GM10248 (cell line): ENCODE results near the gene RYK.
"Not testable (repeated sequence)": the region's sequence is repeated elsewhere in the genome, so short reads cannot be mapped to it uniquely, and the experiment has no call there.

ENCODE experiments used
- CTCF ChIA-PET: fragments of 300-600 bp; sonication (Branson Sonifier 250); formaldehyde crosslinking; extraction: SDS; loops from one replicate; lab custom pipeline; 2021; ENCODE audit warnings: antibody characterized with exemption; lab: Yijun Ruan, JAX
- POLR2A ChIA-PET: fragments of 350-650 bp; sonication (Branson Sonifier 250); formaldehyde crosslinking; extraction: SDS; loops from one replicate; lab custom pipeline; 2020; ENCODE audit warnings: antibody characterized with exemption; lab: Yijun Ruan, JAX
- DNase-seq: peaks from one replicate; pipeline ENCODE4 v3.0.0; 2012; ENCODE audit errors: extremely low spot score
- TF ChIP-seq, protein P1 (sequence below): IDR thresholded peaks from 2 replicates; pipeline ENCODE4 v1.5.1; 2012; ENCODE audit warnings: mild to moderate bottlenecking, low read depth; ENCODE audit errors: extremely low read depth, missing control alignments, control extremely low read depth

The RYK gene

DNA sequence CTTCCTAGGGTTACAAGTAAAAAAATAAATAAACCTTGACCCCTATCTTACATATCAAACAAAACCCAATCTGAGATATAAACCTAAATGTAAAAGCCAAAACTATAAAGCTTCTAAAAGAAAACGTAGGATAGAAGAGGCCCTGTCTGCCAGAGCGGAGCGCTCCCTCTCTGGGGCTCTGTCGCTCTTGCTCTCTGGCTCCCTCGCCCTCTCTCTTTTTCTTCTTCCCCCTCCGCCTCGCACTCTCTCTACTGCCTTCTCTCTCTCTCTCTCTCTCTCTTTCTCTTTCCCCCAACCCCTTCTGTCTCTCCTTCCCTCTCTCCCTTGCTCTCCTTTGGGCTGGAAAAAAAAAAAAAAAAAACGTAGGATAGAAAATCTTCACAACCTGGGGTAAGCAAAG, 21.6 kb downstream of the RYK start:
- ChIA-PET POLR2A (no interaction called here), CTCF (interaction anchor here (10.9 kb wide), 1 partner anchor 15 kb away, joined by 123 read pairs; no protein-coding TSS in a partner anchor)
- DNase-seq = no peak
- TF ChIP-seq, protein P1, sequence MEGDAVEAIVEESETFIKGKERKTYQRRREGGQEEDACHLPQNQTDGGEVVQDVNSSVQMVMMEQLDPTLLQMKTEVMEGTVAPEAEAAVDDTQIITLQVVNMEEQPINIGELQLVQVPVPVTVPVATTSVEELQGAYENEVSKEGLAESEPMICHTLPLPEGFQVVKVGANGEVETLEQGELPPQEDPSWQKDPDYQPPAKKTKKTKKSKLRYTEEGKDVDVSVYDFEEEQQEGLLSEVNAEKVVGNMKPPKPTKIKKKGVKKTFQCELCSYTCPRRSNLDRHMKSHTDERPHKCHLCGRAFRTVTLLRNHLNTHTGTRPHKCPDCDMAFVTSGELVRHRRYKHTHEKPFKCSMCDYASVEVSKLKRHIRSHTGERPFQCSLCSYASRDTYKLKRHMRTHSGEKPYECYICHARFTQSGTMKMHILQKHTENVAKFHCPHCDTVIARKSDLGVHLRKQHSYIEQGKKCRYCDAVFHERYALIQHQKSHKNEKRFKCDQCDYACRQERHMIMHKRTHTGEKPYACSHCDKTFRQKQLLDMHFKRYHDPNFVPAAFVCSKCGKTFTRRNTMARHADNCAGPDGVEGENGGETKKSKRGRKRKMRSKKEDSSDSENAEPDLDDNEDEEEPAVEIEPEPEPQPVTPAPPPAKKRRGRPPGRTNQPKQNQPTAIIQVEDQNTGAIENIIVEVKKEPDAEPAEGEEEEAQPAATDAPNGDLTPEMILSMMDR = no peak

DNA sequence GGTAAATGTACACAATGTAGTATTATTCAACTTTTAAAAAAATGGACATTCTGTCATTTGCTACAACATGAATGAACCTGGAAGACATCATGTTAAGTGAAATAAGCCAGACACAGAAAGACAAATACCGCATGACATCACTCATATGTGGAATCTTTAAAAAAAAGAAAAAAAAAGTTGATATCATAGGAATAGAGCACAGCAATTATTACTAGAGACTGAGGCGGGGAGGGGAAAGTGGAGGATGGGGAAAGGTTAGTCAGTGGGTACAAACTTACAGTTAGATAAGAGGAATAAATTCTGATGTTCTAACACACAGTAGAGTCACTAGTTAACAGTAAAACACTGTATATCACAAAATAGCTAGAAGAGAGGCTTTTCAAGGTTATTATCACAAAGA, 22.2 kb downstream of the RYK start:
- TF ChIP-seq, protein P1 = no peak
- POLR2A ChIA-PET = no interaction called here
- CTCF ChIA-PET = interaction anchor here (10.9 kb wide), 1 partner anchor 14 kb away, joined by 123 read pairs; no protein-coding TSS in a partner anchor
- DNase-seq = no peak

GRCh38 chr3:134228035-134228434, 22.6 kb downstream of the RYK start:
- POLR2A ChIA-PET = no interaction called here
- CTCF ChIA-PET = interaction anchor here (10.9 kb wide), 1 partner anchor 14 kb away, joined by 123 read pairs; no protein-coding TSS in a partner anchor
- DNase-seq = no peak
- TF ChIP-seq, protein P1 = no peak

- CTCF ChIA-PET = interaction anchor here (0.8 to 10.9 kb wide), 13 partner anchors 8 to 249 kb away, joined by 3 to 123 read pairs (median 9); no protein-coding TSS in a partner anchor
- POLR2A ChIA-PET, DNase-seq: not testable (repeated sequence)
Observed at GRCh38 chr3:134224796-134225156, 25.9 kb downstream of the RYK start.

DNA sequence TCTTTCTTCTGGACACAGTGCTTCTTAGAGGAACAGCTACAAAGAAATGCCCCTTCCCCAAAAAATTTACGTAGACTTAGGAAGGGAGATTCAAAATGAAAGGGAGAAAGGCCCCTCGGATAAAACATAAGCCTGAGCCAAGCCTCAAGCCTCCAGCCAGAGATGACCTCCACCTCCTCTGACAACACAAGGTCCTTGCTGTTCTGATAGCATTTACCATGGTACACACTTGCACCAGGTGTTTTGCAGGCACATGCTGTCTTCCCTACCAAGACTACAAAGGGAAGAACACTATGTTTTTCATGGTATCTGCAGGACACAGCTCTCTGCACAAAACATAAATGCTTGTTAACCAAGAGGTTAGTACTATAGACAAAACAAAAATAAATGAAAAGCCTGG, 27.8 kb downstream of the RYK start:
- DNase-seq = no peak
- CTCF ChIA-PET = interaction anchor here (0.8 to 10.9 kb wide), 4 partner anchors 8 to 16 kb away, joined by 4 to 123 read pairs (median 10); no protein-coding TSS in a partner anchor
- POLR2A ChIA-PET = no interaction called here
- TF ChIP-seq, protein P1 = no peak

GRCh38 chr3:134216851-134217250, 33.8 kb downstream of the RYK start:
- DNase-seq = no peak
- ChIA-PET CTCF (interaction anchor here (1.3 to 7.0 kb wide), 3 partner anchors 11 to 257 kb away, joined by 3 to 123 read pairs (median 4); no protein-coding TSS in a partner anchor), POLR2A (no interaction called here)
- TF ChIP-seq, protein P1 = no peak

GRCh38 chr3:134216191-134216764, 34.4 kb downstream of the RYK start:
- ChIA-PET CTCF (interaction anchor here (0.8 to 7.0 kb wide), 3 partner anchors 12 to 257 kb away, joined by 3 to 123 read pairs (median 3); no protein-coding TSS in a partner anchor), POLR2A (no interaction called here)
- TF ChIP-seq, protein P1 = no peak

More at GRCh38 chr3:134216191-134216764, 34.4 kb downstream of the RYK start:
- no peak for DNase-seq
